GM12891 (cell line): ENCODE data around the gene SSTR5.

Source experiments
- POLR2A ChIP-seq: IDR thresholded peaks from 2 replicates; pipeline ENCODE4 v1.6.1; 2011; ENCODE audit warnings: low read depth, low read length, control low read depth
- POLR2AphosphoS5 ChIP-seq: IDR thresholded peaks from 2 replicates; pipeline ENCODE4 v1.6.1; 2011; ENCODE audit warnings: low read depth, low read length, control low read depth
- SPI1 ChIP-seq: IDR thresholded peaks from 2 replicates; pipeline ENCODE4 v1.6.1; 2011; ENCODE audit warnings: low read depth, low read length, control low read depth

GRCh38 chr16:1063728-1064127, 8.8 kb upstream of the SSTR5 start:
- no peak for TF ChIP-seq SPI1
- TF ChIP-seq POLR2A = no peak
- TF ChIP-seq POLR2AphosphoS5 = no peak
